ENCODE results near the gene ZNF91. TPM values are rescaled to one million over a fixed set of nuclear protein-coding genes. Genes with fewer than 3 reads are reported as not detected.

The ZNF91 gene
- total and polyA plus RNA-seq, 9 of the 15 experiments (the other 6 are each of a cell fraction or from before 2014, with no cell fraction given), result 1.0 to 6.7 (median 3.2) TPM

- no peaks in the 10 kb centered on the region for H3K27me3 ChIP-seq (ENCODE audit: control insufficient read depth in 2 of 2, insufficient read depth in 2 of 2, low read length in 2 of 2)
- H3K79me2 ChIP-seq (ENCODE audit: control insufficient read depth, insufficient read depth, low read length), result no peaks in the 10 kb centered on the region
- H2AFZ ChIP-seq (ENCODE audit: low read depth, low read length), result no peak overlapping the region
- ChIA-PET POLR2A (no interaction called here), CTCF (ENCODE audit: low intra/inter-chr PET ratio) (no interaction called here)
- ATAC-seq, result no peak
- no peaks in the 10 kb centered on the region for H3K4me1 ChIP-seq (replicated peaks in 1 of 2; ENCODE audit: control insufficient read depth in 2 of 2, insufficient read depth in 2 of 2, low read length in 2 of 2)
- no peaks in the 10 kb centered on the region for H3K9me1 ChIP-seq (ENCODE audit: control insufficient read depth, insufficient read depth, low read length)
- H3K9ac ChIP-seq (ENCODE audit: insufficient read depth in 1 of 2, low read depth in 2 of 2, low read length in 2 of 2), result no peak overlapping the region
- TF ChIP-seq ZNF77 (CRISPR knock-in tag; IDR thresholded peaks at IDR 0.05) (no peak), ZNF764 (CRISPR knock-in tag; IDR thresholded peaks at IDR 0.05; ENCODE audit: low read depth) (no peak), GTF2E2 (tag; IDR thresholded peaks at IDR 0.05) (no peak), PURB (CRISPR knock-in tag; IDR thresholded peaks at IDR 0.05; ENCODE audit: low read depth) (no peak), TOE1 (IDR thresholded peaks at IDR 0.05; ENCODE audit: borderline replicate concordance) (no peak), TOE1 (CRISPR knock-in tag; IDR thresholded peaks at IDR 0.05; ENCODE audit: borderline replicate concordance, low read depth) (no peak)
- FAIRE-seq, result no peak
- H3K36me3 ChIP-seq (ENCODE audit: control insufficient read depth, insufficient read depth, low read length), result no peaks in the 10 kb centered on the region
- H3K4me3 ChIP-seq, result no peak overlapping the region
- H4K20me1 ChIP-seq (replicated peaks; ENCODE audit: control insufficient read depth, insufficient read depth, low read length), result no peaks in the 10 kb centered on the region
- H3K9me3 ChIP-seq (replicated peaks; ENCODE audit: control insufficient read depth, insufficient read depth, low read depth, low read length), result no peaks in the 10 kb centered on the region
- H3K27ac ChIP-seq (ENCODE audit: extremely low read depth, low read depth, low read length), result no peak overlapping the region
- H3K4me2 ChIP-seq (ENCODE audit: insufficient read depth, low read length), result no peak overlapping the region
- no TSS peak for BruUV-seq (replicated peaks)
- 16% methylated on average over 7 of the region's 7 CpGs for WGBS (ENCODE audit: insufficient coverage, low coverage, missing lambda C conversion rate)
- DNase-seq (ENCODE audit: extremely low read depth in 1 of 4, low spot score in 3 of 4), result no peak
- intact Hi-C loops (cut with micrococcal nuclease) (no loop called here), in situ Hi-C loops (cut with MboI) (no loop called here)
Measured at GRCh38 chr19:23346696-23347095, 48.6 kb downstream of the ZNF91 start.

- Histone ChIP-seq H3K4me3 (no peak overlapping the region), H3K27ac (ENCODE audit: extremely low read depth, low read depth, low read length) (no peak overlapping the region), H4K20me1 (replicated peaks; ENCODE audit: control insufficient read depth, insufficient read depth, low read length) (no peaks in the 10 kb centered on the region), H3K9ac (ENCODE audit: insufficient read depth in 1 of 2, low read depth in 2 of 2, low read length in 2 of 2) (no peak overlapping the region), H3K4me2 (ENCODE audit: insufficient read depth, low read length) (no peak overlapping the region), H3K36me3 (ENCODE audit: control insufficient read depth, insufficient read depth, low read length) (no peaks in the 10 kb centered on the region), H2AFZ (ENCODE audit: low read depth, low read length) (no peak overlapping the region), H3K79me2 (ENCODE audit: control insufficient read depth, insufficient read depth, low read length) (no peaks in the 10 kb centered on the region), H3K4me1 (replicated peaks in 1 of 2; ENCODE audit: control insufficient read depth in 2 of 2, insufficient read depth in 2 of 2, low read length in 2 of 2) (no peaks in the 10 kb centered on the region), H3K27me3 (ENCODE audit: control insufficient read depth in 2 of 2, insufficient read depth in 2 of 2, low read length in 2 of 2) (no peaks in the 10 kb centered on the region), H3K9me1 (ENCODE audit: control insufficient read depth, insufficient read depth, low read length) (no peaks in the 10 kb centered on the region), H3K9me3 (replicated peaks; ENCODE audit: control insufficient read depth, insufficient read depth, low read depth, low read length) (no peaks in the 10 kb centered on the region)
- in situ Hi-C loops (cut with MboI) (no loop called here), intact Hi-C loops (cut with micrococcal nuclease) (no loop called here)
- FAIRE-seq (no peak), DNase-seq (ENCODE audit: extremely low read depth in 1 of 4, low spot score in 3 of 4) (peak in 3 of 4 experiments; percentile 9 to 10 (median 9)), ATAC-seq (no peak)
- 14% methylated on average over 4 of the region's 4 CpGs for WGBS (ENCODE audit: insufficient coverage, low coverage, missing lambda C conversion rate)
- no TSS peak for BruUV-seq (replicated peaks)
- ChIA-PET CTCF (ENCODE audit: low intra/inter-chr PET ratio) (no interaction called here), POLR2A (no interaction called here)
- TF ChIP-seq ZNF232 (CRISPR knock-in tag; IDR thresholded peaks at IDR 0.05) (no peak), CTCF (IDR thresholded peaks at IDR 0.05 in 2 of 3, conservative IDR thresholded peaks at IDR 0.05 in 1 of 3; ENCODE audit: insufficient read depth in 2 of 3, low read depth in 1 of 3, low read length in 3 of 3) (peak; percentile 9 to 30 (median 12); a peak in 1 of 6 replicates), RAD21 (CRISPR knock-in tag; conservative IDR thresholded peaks at IDR 0.05 in 1 of 2, IDR thresholded peaks at IDR 0.05 in 1 of 2) (peak in 1 of 2 experiments; percentile 12; a peak in 1 of 4 replicates)
Measured at GRCh38 chr19:23345838-23346237, 49.4 kb downstream of the ZNF91 start.

Measured in K562 (cell line).